Measurements from ENCODE around the gene RPTOR. TPM values are rescaled to one million over a fixed set of nuclear protein-coding genes. Genes with fewer than 3 reads are reported as not detected.

RPTOR gene
- total and polyA plus RNA-seq, 10 of the 15 experiments (the other 5 are each of a cell fraction or from before 2014, with no cell fraction given): 0.18 to 32.1 (median 7.8) TPM

DNA sequence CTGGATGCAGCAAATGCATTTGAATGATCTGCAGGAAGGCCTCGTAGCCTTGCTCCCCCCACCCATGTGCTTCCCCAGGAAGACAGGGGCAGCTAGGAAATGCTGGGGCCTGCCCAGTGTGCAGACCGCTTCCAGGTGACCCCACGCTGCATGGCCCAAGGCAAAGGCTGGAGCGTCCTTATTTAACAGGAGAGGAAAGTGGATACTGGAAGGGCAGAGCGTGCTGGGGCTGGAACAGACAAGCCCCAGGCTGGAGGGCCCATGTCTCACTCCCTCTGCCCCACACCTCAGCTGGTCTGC, 42.1 kb upstream of the RPTOR start (continued):
- TF ChIP-seq BMI1 (IDR thresholded peaks at IDR 0.05; ENCODE audit: borderline replicate concordance) (no peak), NFYB (IDR thresholded peaks at IDR 0.05; ENCODE audit: insufficient read depth, low read depth, low read length) (no peak), IKZF1 (conservative IDR thresholded peaks at IDR 0.05) (no peak)
- TF ChIP-seq, protein P1, sequence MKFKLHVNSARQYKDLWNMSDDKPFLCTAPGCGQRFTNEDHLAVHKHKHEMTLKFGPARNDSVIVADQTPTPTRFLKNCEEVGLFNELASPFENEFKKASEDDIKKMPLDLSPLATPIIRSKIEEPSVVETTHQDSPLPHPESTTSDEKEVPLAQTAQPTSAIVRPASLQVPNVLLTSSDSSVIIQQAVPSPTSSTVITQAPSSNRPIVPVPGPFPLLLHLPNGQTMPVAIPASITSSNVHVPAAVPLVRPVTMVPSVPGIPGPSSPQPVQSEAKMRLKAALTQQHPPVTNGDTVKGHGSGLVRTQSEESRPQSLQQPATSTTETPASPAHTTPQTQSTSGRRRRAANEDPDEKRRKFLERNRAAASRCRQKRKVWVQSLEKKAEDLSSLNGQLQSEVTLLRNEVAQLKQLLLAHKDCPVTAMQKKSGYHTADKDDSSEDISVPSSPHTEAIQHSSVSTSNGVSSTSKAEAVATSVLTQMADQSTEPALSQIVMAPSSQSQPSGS (IDR thresholded peaks at IDR 0.05; ENCODE audit: low read length): no peak

DNA sequence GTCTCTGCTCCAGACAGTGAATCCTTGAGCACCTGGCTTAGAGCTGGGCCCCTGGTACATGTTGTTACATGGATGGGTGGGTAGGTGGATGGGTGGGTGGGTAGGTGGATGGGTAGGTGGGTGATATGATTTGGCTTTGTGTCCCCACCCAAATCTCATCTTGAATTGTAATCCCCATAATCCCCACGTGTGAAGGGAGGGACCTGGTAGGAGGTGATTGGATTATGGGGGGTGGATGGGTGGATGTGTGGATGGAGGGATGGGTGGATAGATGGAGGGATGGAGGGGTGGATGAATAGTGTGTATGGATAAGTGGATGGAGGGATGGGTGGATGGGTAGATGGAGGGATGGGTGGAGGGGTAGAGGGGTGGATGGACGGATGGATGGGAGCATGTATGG, 41.6 kb upstream of the RPTOR start:
- H3K4me1 ChIP-seq (ENCODE audit: control insufficient read depth, insufficient read depth, low read length): no peaks in the 10 kb centered on the region
- no peaks in the 10 kb centered on the region; the same call in 1 of the 2 replicates for H4K20me1 ChIP-seq (ENCODE audit: control insufficient read depth, insufficient read depth)
- no peak for FAIRE-seq
- TF ChIP-seq RUNX3 (IDR thresholded peaks at IDR 0.05; ENCODE audit: low read length): no peak
- TF ChIP-seq, protein P2, sequence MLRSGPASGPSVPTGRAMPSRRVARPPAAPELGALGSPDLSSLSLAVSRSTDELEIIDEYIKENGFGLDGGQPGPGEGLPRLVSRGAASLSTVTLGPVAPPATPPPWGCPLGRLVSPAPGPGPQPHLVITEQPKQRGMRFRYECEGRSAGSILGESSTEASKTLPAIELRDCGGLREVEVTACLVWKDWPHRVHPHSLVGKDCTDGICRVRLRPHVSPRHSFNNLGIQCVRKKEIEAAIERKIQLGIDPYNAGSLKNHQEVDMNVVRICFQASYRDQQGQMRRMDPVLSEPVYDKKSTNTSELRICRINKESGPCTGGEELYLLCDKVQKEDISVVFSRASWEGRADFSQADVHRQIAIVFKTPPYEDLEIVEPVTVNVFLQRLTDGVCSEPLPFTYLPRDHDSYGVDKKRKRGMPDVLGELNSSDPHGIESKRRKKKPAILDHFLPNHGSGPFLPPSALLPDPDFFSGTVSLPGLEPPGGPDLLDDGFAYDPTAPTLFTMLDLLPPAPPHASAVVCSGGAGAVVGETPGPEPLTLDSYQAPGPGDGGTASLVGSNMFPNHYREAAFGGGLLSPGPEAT (IDR thresholded peaks at IDR 0.05; ENCODE audit: low read depth): no peak
- TF ChIP-seq IKZF1 (conservative IDR thresholded peaks at IDR 0.05): no peak
- no peak for TF ChIP-seq BACH1 (IDR thresholded peaks at IDR 0.05; ENCODE audit: borderline replicate concordance)
- H3K9me3 ChIP-seq (replicated peaks; ENCODE audit: control insufficient read depth, insufficient read depth, low read length): no peaks in the 10 kb centered on the region
- no peaks in the 10 kb centered on the region for H3K36me3 ChIP-seq (ENCODE audit: control insufficient read depth in 2 of 2, insufficient read depth in 2 of 2, low read length in 1 of 2)
- ChIA-PET RAD21 (ENCODE audit: unreplicated experiment) (no interaction called here), POLR2A (no interaction called here), SMC1A (ENCODE audit: uncharacterized antibody, unreplicated experiment) (no interaction called here), CTCF (no interaction called here)
- no peak overlapping the region for H2AFZ ChIP-seq (ENCODE audit: control insufficient read depth, low read depth, low read length)
- intact Hi-C loops (cut with micrococcal nuclease; ENCODE audit: unreplicated experiment) (no loop called here), in situ Hi-C loops (cut with MboI) (no loop called here)
- H3K9ac ChIP-seq (ENCODE audit: control insufficient read depth, insufficient read depth, low read length): no peak overlapping the region
- no peak for ATAC-seq
- no TSS peak for BruUV-seq (replicated peaks)
- no peaks in the 10 kb centered on the region for H3K79me2 ChIP-seq (ENCODE audit: control insufficient read depth, insufficient read depth, low read length)
- H3K4me3 ChIP-seq: no peak overlapping the region
- no peak for DNase-seq (ENCODE audit: low read depth, low spot score)
- H3K27ac ChIP-seq (ENCODE audit: control insufficient read depth, insufficient read depth): no peak overlapping the region
- peaks cover 0 to 7% of the 10 kb centered on the region in 2 experiments; a peak in 2 of 4 replicates for H3K27me3 ChIP-seq (replicated peaks in 1 of 2; ENCODE audit: control insufficient read depth in 2 of 2, insufficient read depth in 2 of 2, low read length in 1 of 2)
- WGBS (ENCODE audit: insufficient coverage, insufficient replicate concordance, low lambda C conversion rate, missing lambda C conversion rate): 0% methylated on average over 2 of the region's 2 CpGs
- no peak overlapping the region for H3K4me2 ChIP-seq (ENCODE audit: control insufficient read depth, insufficient read depth)
